Activated CD4-positive, alpha-beta memory T cell treated with anti-CD3 and anti-CD28 coated beads, Interleukin-2, amount 10 ng/mL, durations not matched to agents 7 days and 5 days (primary cell): ENCODE measurements around the gene WDSUB1. TPM values are rescaled to one million over a fixed set of nuclear protein-coding genes. Genes with fewer than 3 reads are reported as not detected.
A peak's percentile ranks its signal among the peaks of the same experiment; 100 is the strongest.

Source experiments
- CTCF ChIA-PET: fragments of 350-600 bp; sonication (Branson Sonifier 250); formaldehyde crosslinking; loops from one replicate; lab custom pipeline; 2021; ENCODE audit warnings: antibody characterized with exemption, inconsistent platforms; lab: Charles Lee
- POLR2A ChIA-PET: fragments of 350-600 bp; sonication (Branson Sonifier 250); formaldehyde crosslinking; loops from one replicate; lab custom pipeline; 2021; ENCODE audit warnings: antibody characterized with exemption; lab: Charles Lee
- DNase-seq: peaks from one replicate; pipeline ENCODE4 v3.0.0-alpha.2; 2020
- H3K27ac Mint-ChIP-seq: one replicate; pipeline ENCODE4 v1.8.0; 2021; ENCODE audit warnings: mild to moderate bottlenecking, mixed read lengths
- H3K27me3 Mint-ChIP-seq: one replicate; pipeline ENCODE4 v1.8.0; 2021; ENCODE audit warnings: mixed read lengths
- H3K36me3 Mint-ChIP-seq: one replicate; pipeline ENCODE4 v1.8.0; 2021; ENCODE audit warnings: low read depth, mixed read lengths
- H3K4me1 Mint-ChIP-seq: one replicate; pipeline ENCODE4 v1.8.0; 2021; ENCODE audit warnings: mixed read lengths
- H3K4me3 Mint-ChIP-seq: one replicate; pipeline ENCODE4 v1.8.0; 2021; ENCODE audit warnings: mild to moderate bottlenecking, mixed read lengths
- H3K9me3 Mint-ChIP-seq: one replicate; pipeline ENCODE4 v1.8.0; 2021; ENCODE audit warnings: mixed read lengths
- total RNA-seq, 2 experiments: library from RNA; stranded (reverse); gene quantifications; one replicate each; pipeline ENCODE4 v1.2.3, GENCODE V29; 2021

The WDSUB1 gene
- total RNA-seq, 2 experiments from 2014 or later = 5.6 to 6.0 TPM

- Mint-ChIP-seq H3K4me1 (peaks cover 11% of the 10 kb centered on the region), H3K9me3 (no peaks in the 10 kb centered on the region), H3K27me3 (no peaks in the 10 kb centered on the region), H3K36me3 (no peaks in the 10 kb centered on the region), H3K4me3 (no peak overlapping the region), H3K27ac (no peak overlapping the region)
- ChIA-PET POLR2A (no interaction called here), CTCF (no interaction called here)
- no peak for DNase-seq
Observed at GRCh38 chr2:159211447-159212396, 74.8 kb downstream of the WDSUB1 start.

DNA sequence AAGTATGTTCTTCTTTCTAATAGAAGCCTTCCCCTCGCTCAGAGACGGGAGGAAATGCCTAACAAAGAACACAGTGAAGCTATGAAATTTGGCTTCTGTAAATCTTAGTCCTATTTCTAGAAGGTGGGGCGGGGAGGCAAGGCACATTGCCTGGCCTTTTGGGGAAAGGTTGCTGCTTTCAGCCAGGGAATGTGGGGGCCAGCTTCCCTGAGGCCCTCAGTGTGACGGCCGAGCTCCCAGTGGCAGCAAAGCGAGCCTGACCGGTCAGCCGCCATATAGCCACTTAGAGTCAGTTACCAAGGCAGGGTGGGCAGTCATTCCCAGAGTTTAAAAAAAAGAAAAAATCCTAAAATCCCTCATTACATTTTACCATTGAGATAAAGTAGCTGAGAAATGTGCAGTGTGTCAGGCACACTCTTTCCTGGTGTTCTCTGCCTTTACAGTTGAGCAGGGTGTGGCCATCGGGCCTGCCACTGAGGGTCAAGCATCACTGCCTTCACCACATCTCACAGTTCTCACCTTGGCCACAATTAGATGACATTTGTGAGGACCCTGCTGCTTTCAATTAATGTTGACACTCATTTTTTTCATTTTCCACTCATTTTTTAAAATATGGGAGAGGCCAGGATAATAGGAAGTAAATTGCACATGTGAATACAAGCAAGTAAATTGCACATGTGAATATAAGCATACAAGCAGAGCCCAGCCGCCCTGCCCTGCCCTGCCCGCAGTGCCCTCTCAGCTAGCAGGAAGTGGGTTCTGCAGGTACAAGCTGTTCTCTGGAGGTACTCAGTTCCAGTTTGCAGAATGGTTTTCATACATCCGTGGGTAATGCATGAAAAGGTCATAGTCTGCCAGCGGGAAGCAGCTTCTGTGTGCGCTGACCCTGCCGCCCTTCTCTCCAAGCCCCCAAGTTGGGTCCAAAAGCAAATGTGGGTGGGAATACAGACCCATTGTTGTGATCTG, 76.9 kb downstream of the WDSUB1 start:
- Mint-ChIP-seq H3K36me3 (no peaks in the 10 kb centered on the region), H3K27me3 (no peaks in the 10 kb centered on the region), H3K27ac (no peak overlapping the region), H3K9me3 (no peaks in the 10 kb centered on the region), H3K4me3 (no peak overlapping the region), H3K4me1 (peaks cover 11% of the 10 kb centered on the region)
- POLR2A ChIA-PET = no interaction called here
- peak; percentile 59 for DNase-seq
- CTCF ChIA-PET = no interaction called here

DNA sequence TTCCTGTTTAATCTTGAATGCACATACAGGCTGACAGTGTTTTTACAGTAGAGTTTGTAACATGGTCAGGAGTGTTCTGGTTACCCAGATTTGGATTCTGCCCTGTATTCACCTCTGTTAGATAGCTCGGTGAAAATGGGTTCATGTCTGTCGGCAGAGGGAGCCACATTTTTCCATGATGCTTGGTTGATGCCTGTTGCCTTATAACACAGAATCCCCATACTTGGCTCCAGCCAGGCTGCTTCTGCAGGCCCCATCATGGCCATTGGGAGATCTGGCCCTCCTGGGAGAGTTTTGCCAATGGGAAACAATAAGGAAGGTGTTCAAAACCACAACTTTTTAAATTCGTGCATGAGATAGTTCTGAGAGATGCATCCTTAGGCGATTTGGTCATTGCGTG, 78.1 kb downstream of the WDSUB1 start:
- Mint-ChIP-seq H3K4me3 (no peak overlapping the region), H3K27me3 (no peaks in the 10 kb centered on the region), H3K36me3 (no peaks in the 10 kb centered on the region), H3K27ac (no peak overlapping the region), H3K9me3 (no peaks in the 10 kb centered on the region), H3K4me1 (peaks cover 11% of the 10 kb centered on the region)
- DNase-seq = no peak
- POLR2A ChIA-PET = no interaction called here
- CTCF ChIA-PET = no interaction called here

GRCh38 chr2:159206736-159207380, 79.6 kb downstream of the WDSUB1 start:
- no peaks in the 10 kb centered on the region for H3K9me3 Mint-ChIP-seq
- ChIA-PET CTCF (no interaction called here), POLR2A (no interaction called here)
- no peak overlapping the region for H3K4me3 Mint-ChIP-seq
- H3K27me3 Mint-ChIP-seq = no peaks in the 10 kb centered on the region
- peaks cover 12% of the 10 kb centered on the region for H3K4me1 Mint-ChIP-seq
- H3K27ac Mint-ChIP-seq = no peak overlapping the region
- no peak for DNase-seq
- no peaks in the 10 kb centered on the region for H3K36me3 Mint-ChIP-seq

GRCh38 chr2:159204381-159205144, 81.9 kb downstream of the WDSUB1 start:
- peaks cover 2% of the 10 kb centered on the region for H3K27me3 Mint-ChIP-seq
- no peak for DNase-seq
- no peak overlapping the region for H3K27ac Mint-ChIP-seq
- H3K4me3 Mint-ChIP-seq = no peak overlapping the region
- H3K4me1 Mint-ChIP-seq = peaks cover 12% of the 10 kb centered on the region
- POLR2A ChIA-PET = no interaction called here
- no peaks in the 10 kb centered on the region for H3K36me3 Mint-ChIP-seq
- CTCF ChIA-PET = no interaction called here
- no peaks in the 10 kb centered on the region for H3K9me3 Mint-ChIP-seq

DNA sequence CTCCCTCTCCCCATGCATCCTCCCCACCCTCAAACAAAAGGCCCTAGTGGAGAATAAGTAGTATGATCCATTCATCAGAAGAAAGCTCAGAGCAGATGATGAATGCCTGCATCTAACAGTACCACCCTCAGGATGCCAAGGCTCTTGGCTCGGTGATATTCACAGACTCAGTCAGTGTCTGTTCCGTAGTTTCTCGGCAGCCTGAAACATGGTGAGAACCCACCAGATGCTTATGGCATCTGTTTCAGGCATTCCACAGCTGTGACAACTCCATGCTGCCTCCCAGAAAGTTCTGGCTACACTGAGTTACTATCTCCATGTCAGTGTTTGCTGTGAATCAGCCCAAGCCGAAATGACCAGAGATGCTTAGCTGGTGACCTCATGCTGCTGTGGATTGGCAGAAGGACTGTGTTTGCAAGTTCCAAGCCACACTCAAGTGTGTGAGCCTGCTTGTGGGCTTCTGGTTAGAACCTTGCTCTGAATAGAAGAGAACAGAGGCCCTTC, 83.9 kb downstream of the WDSUB1 start:
- H3K36me3 Mint-ChIP-seq = no peaks in the 10 kb centered on the region
- H3K9me3 Mint-ChIP-seq = no peaks in the 10 kb centered on the region
- H3K27me3 Mint-ChIP-seq = peaks cover 2% of the 10 kb centered on the region
- no peak for DNase-seq
- H3K27ac Mint-ChIP-seq = no peak overlapping the region
- H3K4me3 Mint-ChIP-seq = no peak overlapping the region
- ChIA-PET POLR2A (no interaction called here), CTCF (no interaction called here)
- H3K4me1 Mint-ChIP-seq = peaks cover 8% of the 10 kb centered on the region

DNA sequence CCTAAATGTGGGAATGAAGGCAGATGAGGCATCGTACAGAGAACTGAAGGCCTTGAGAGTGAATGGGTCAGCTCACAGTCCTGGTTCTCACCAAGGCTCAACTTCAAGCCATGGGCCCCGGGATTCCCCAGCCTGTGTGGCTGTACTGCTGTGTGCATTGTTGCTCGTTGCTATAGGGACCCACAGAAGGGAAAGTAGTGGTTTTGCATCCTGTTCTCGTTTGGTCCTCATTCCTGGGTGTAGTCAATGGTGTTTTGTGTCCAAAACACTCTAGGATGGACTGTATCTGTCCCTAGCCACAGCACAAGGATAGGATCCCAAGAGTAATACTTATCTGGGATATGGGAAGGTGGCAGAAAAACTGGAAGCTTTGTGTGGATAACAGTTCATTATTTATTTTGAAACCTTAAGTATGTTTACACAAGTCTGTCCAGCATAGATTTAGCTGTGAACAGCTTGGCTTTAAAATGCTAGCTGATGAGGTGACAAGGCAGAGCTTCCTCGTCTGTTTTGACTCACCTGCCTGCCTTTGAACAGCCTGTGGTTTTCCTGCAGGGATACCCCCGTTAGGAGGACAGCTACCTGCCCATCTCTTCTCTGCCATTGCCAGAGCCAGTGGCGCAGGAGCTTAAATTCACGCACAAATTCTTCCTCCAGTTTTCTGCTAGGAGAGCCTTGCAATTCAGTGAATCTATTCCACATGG, 85.0 kb downstream of the WDSUB1 start:
- H3K27me3 Mint-ChIP-seq = peaks cover 2% of the 10 kb centered on the region
- peak; percentile 22 for DNase-seq
- H3K4me1 Mint-ChIP-seq = peaks cover 8% of the 10 kb centered on the region
- H3K9me3 Mint-ChIP-seq = no peaks in the 10 kb centered on the region
- ChIA-PET CTCF (no interaction called here), POLR2A (no interaction called here)
- H3K36me3 Mint-ChIP-seq = no peaks in the 10 kb centered on the region
- no peak overlapping the region for H3K27ac Mint-ChIP-seq
- no peak overlapping the region for H3K4me3 Mint-ChIP-seq

DNA sequence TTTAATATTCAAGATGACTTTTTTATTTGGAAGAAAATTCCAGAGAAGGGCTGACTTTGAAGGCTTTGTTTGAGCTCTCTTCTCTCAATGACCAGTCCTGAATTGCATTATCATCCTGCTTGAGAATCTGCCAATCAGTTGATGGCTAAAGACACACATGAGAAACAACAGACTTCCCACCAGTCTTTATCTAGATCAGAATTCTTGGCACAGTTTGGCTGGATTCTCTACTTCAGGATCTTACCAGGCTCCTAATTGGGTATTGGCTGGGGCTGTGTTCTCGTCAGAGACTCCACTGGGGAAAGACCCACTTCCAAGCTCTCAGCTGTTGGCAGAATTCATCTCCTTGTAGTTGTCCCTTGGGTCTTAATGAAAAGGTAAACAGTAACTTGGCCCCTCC, 86.0 kb downstream of the WDSUB1 start:
- Mint-ChIP-seq H3K27me3 (peaks cover 2% of the 10 kb centered on the region), H3K9me3 (no peaks in the 10 kb centered on the region), H3K4me3 (no peak overlapping the region), H3K4me1 (peaks cover 8% of the 10 kb centered on the region), H3K27ac (no peak overlapping the region), H3K36me3 (no peaks in the 10 kb centered on the region)
- POLR2A ChIA-PET = no interaction called here
- no peak for DNase-seq
- CTCF ChIA-PET = no interaction called here

GRCh38 chr2:159199761-159200465, 86.6 kb downstream of the WDSUB1 start:
- ChIA-PET CTCF (no interaction called here), POLR2A (no interaction called here)
- H3K36me3 Mint-ChIP-seq = no peaks in the 10 kb centered on the region
- H3K4me3 Mint-ChIP-seq = no peak overlapping the region
- H3K9me3 Mint-ChIP-seq = no peaks in the 10 kb centered on the region
- no peak overlapping the region for H3K27ac Mint-ChIP-seq
- H3K4me1 Mint-ChIP-seq = peaks cover 8% of the 10 kb centered on the region
- H3K27me3 Mint-ChIP-seq = peaks cover 2% of the 10 kb centered on the region
- DNase-seq = no peak

DNA sequence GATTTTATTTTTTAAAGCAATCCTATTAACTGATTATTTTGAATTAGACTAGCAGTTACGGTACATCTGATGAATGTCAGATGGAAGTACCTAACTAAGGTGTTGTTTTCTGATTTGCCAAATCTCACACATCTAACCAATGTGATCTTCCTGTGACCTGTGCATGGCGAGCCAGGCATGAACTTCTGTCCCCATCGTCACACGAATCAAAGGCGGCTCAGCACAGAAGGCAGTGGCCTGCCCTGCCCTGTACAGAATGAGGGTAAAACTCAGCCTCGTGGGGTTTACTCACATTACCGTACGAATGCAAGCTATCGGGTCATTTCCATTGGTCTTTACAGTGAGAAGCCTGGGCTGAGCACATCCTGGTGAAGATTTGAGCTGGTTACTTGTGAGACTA, 87.3 kb downstream of the WDSUB1 start:
- ChIA-PET CTCF (no interaction called here), POLR2A (no interaction called here)
- Mint-ChIP-seq H3K4me3 (no peak overlapping the region), H3K4me1 (peaks cover 8% of the 10 kb centered on the region), H3K27ac (no peak overlapping the region), H3K9me3 (no peaks in the 10 kb centered on the region), H3K36me3 (no peaks in the 10 kb centered on the region), H3K27me3 (peaks cover 2% of the 10 kb centered on the region)
- DNase-seq = no peak

- Mint-ChIP-seq H3K4me3 (no peak overlapping the region), H3K36me3 (no peaks in the 10 kb centered on the region), H3K9me3 (no peaks in the 10 kb centered on the region), H3K27ac (no peak overlapping the region), H3K27me3 (peaks cover 2% of the 10 kb centered on the region), H3K4me1 (peaks cover 5% of the 10 kb centered on the region)
- CTCF ChIA-PET = no interaction called here
- POLR2A ChIA-PET = no interaction called here
- no peak for DNase-seq
Observed at GRCh38 chr2:159196393-159196925, 90.0 kb downstream of the WDSUB1 start.
